GM12864 (cell line): ENCODE data around the gene FIGN.

ENCODE experiments used
- DNase-seq: peaks from one replicate; pipeline ENCODE4 v3.0.0-alpha.2; 2011; ENCODE audit warnings: low read depth
- H3K4me3 ChIP-seq: 2 replicates; pipeline ENCODE4 v1.5.1; 2011; ENCODE audit warnings: mild to moderate bottlenecking, low read depth, low read length, control low read depth
- TF ChIP-seq, protein P1 (sequence below): IDR thresholded peaks from 2 replicates; pipeline ENCODE4 v1.5.1; 2011; ENCODE audit warnings: low read depth, mild to moderate bottlenecking, moderate library complexity, low read length, control low read depth, inconsistent platforms; ENCODE audit errors: missing control alignments

FIGN gene

DNA sequence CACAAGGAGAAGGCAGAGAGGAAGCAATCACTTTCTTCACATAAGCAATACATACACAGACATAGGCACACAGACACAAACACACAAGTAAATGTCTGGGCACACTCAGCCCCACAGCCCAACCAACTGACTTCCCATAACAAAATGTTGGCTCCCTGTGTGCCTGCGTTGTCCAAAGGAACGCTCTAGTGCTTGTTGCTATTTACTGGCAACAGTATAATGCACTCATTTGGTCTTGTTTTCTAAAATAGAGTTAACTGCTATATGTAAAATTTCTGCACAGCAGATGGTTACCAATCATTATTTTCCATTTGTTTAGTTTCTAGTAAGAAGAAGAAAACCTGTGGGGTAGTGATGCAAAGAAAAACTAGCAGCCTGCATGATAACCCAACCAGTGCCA is 16.5 kb downstream of the FIGN start:
- TF ChIP-seq, protein P1, sequence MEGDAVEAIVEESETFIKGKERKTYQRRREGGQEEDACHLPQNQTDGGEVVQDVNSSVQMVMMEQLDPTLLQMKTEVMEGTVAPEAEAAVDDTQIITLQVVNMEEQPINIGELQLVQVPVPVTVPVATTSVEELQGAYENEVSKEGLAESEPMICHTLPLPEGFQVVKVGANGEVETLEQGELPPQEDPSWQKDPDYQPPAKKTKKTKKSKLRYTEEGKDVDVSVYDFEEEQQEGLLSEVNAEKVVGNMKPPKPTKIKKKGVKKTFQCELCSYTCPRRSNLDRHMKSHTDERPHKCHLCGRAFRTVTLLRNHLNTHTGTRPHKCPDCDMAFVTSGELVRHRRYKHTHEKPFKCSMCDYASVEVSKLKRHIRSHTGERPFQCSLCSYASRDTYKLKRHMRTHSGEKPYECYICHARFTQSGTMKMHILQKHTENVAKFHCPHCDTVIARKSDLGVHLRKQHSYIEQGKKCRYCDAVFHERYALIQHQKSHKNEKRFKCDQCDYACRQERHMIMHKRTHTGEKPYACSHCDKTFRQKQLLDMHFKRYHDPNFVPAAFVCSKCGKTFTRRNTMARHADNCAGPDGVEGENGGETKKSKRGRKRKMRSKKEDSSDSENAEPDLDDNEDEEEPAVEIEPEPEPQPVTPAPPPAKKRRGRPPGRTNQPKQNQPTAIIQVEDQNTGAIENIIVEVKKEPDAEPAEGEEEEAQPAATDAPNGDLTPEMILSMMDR, result no peak

DNA sequence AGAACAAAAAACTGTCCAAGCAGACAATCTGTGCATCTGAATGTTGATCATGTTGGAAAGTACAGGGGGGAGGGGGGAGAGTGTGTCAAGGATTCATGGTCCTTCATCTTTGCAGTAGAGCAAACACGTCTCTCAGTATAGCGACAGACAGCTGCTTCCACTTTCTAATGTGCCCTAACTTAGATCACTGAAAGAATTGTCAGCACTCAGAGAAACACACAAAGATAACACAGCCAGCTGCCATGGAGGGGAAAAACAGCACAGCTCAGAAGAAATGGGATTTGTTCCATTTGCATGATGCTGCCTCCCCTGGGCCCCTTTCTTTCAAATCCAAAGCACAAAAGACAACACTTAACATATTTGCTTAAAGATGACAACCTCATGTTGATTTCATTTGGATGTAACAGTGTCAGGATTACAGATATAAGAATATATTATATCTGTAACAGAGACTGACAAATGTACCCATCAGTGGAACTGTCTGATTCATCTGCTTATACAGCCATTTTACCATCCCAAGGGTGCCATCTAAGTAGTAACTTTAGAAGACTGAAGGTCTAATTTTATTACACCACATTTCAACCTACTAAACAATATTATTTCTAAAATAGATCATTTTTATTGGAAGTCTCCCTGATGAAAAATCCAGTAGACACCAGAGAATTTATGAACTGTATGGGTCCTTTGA is 17.7 kb downstream of the FIGN start:
- TF ChIP-seq, protein P1, result no peak
- no peak overlapping the region for H3K4me3 ChIP-seq
- DNase-seq, result no peak

More for the DNA sequence above, 16.5 kb downstream of the FIGN start:
- H3K4me3 ChIP-seq, result no peak overlapping the region
- no peak for DNase-seq

DNA sequence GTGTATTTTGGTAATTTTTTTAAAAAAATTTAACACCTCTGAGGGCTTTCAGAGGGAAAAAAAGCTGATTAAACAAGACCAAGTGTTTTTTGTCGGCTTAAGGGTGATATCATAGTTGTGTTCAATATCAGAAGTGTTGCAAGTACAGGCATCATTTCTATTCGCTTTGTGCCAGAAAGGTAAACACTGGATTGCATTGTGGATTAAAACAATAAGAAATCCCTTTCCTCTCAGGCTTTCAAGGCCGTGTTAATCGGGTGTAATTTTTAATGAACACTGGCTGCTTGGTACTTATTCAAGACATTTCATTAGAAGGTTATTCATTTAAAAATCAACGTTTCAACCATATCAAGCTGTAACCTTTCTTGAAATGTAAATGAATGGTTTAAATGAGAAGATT is 18.3 kb downstream of the FIGN start:
- TF ChIP-seq, protein P1, result no peak
- H3K4me3 ChIP-seq, result no peak overlapping the region
- no peak for DNase-seq

DNA sequence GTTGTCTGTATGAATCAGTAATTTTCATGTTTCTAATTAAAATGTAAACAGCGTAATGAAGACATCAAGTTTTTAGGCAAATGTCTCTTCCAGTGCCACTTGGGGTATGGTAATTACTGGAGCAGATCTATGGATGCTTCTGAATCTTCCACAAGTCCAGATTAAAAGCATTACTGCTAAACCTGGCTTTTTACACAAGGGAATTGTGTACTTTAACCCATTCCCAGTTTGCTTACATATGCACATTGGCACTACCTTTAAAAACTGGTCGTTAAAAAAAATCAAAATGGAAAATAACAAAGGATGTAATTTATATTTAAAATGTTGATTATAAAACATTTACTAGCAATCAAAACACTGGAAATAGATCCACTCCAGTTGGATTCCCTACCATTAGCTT is 19.7 kb downstream of the FIGN start:
- TF ChIP-seq, protein P1, result no peak
- no peak for DNase-seq
- H3K4me3 ChIP-seq, result no peak overlapping the region

DNA sequence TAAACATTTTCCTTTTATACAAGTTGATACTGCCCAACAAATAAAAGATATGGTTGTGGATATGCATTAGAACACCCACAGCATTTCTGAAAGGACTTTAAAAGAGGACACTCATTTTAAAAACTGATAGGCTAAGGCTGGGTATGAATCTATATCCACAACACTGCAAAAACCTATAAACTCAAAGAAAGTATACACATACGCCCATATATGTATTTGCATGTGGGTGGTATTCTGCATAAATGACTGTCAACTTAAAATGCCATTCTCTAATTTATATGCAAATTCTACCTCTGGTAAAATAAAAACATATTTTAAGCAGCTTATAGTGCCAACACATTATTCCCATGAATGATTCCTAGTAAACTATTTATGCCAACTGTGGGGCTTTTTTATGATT is 20.1 kb downstream of the FIGN start:
- H3K4me3 ChIP-seq, result no peak overlapping the region
- TF ChIP-seq, protein P1, result no peak
- no peak for DNase-seq

DNA sequence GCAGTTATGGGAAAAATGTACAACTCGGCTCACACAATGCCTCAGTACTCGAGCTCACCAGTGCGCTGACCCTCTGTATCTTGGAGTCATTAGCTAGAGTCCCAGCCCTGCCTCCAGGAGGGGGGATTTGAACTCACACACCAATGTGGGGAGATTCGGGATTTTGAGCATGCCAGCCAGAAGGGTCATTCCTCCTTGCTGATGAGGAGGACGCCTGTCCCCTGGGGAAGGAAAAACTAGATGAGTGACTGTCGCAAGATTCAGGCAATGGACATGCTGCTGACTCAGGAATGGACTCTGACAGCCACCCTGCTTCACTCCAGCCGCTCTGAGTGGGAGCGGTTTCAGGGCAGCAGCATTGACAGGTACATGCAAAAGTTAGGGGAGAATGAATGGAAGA is 20.6 kb downstream of the FIGN start:
- H3K4me3 ChIP-seq, result no peak overlapping the region
- TF ChIP-seq, protein P1, result no peak
- no peak for DNase-seq
